ENCODE data around the gene CCR5AS.
"Not testable (repeated sequence)": the region's sequence is repeated elsewhere in the genome, so short reads cannot be mapped to it uniquely, and the experiment has no call there.

The CCR5AS gene

DNA sequence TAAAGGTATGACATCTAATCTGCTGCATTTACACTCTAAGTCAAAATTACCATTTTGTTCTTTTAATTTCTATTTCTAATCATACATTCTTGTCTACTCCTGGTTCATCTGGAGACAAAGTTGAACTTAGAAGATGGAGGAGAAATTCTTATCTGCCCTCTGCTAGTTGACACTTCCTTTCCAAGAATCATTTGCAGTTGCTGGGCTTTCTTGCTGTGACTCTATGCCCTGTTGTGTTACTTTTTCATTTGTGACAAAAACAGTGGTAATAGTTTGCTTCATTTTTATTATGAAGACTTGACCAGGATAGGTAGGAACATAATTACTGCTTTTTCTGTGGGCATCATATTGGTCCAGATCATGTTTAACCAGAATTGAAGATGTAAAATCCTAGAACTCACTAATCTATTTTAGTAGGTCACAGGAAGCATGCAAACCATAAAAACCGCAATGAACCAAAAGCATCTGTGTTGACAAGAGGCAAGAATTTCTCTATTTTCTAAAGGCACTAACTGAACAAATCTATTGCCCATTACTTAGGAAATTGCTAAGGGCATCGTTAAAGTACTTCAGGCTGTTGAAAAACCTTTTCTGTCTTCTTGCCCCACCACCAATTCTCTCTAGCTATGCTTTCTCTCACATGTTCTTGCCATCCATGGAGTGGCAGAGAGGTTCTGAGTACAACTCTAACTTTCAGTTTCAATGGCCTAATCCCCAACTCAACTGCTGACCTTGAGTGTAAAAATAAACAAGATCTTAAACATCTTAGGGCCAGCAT, 57.2 kb downstream of the CCR5AS start:
- H3K27ac ChIP-seq (ENCODE audit: insufficient read depth, low read length, poor library complexity, severe bottlenecking) = peak overlapping the region; percentile 34
- peaks cover 41% of the 10 kb centered on the region for H3K4me1 ChIP-seq (ENCODE audit: control insufficient read depth, insufficient read depth, low read length, poor library complexity, severe bottlenecking)
- H3K36me3 ChIP-seq (ENCODE audit: control insufficient read depth, insufficient read depth, low read length) = no peaks in the 10 kb centered on the region
- DNase-seq = no peak
- no peak overlapping the region for H3K4me3 ChIP-seq (ENCODE audit: insufficient read depth, low read depth, low read length, poor library complexity, severe bottlenecking)
- no peaks in the 10 kb centered on the region for H3K27me3 ChIP-seq (replicated peaks; ENCODE audit: control insufficient read depth, insufficient read depth, low read length, poor library complexity, severe bottlenecking)
- H3K9me3 ChIP-seq (ENCODE audit: control insufficient read depth, low read length) = no peaks in the 10 kb centered on the region

DNA sequence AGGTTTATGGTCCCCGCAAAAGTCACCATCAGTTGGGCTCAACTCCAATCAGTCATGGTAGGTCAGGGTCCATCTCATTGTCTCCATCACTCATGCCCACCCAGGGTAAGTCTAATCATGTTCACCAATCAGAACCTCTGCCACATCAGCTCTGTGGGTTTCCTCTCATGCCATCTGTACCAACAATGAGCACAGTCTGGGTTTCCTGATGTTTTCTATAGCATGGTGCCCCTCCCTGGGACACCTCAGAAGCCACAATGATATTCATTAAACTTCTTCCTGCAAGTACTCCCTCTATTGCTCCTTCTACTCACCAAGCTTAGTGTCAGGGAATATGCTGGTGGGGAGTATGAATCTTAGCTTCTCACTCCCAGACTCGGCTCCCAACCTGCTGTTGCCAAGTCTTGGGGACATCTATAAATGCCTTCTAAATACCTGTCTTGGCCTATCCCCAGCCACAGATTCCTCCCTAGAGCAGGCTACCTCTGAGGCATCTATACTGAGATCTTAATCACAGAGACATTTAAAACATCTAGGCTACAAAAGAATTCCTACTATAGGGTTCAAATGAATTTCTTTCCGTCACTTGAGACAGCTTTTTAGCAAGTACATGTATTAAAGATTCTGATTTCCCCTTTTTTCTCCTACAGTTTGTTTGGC, 57.9 kb downstream of the CCR5AS start:
- Histone ChIP-seq H3K4me3 (ENCODE audit: insufficient read depth, low read depth, low read length, poor library complexity, severe bottlenecking) (no peak overlapping the region), H3K4me1 (ENCODE audit: control insufficient read depth, insufficient read depth, low read length, poor library complexity, severe bottlenecking) (peaks cover 41% of the 10 kb centered on the region), H3K9me3 (ENCODE audit: control insufficient read depth, low read length) (no peaks in the 10 kb centered on the region), H3K36me3 (ENCODE audit: control insufficient read depth, insufficient read depth, low read length) (no peaks in the 10 kb centered on the region), H3K27ac (ENCODE audit: insufficient read depth, low read length, poor library complexity, severe bottlenecking) (peak overlapping the region; percentile 34), H3K27me3 (replicated peaks; ENCODE audit: control insufficient read depth, insufficient read depth, low read length, poor library complexity, severe bottlenecking) (no peaks in the 10 kb centered on the region)
- DNase-seq = no peak

DNA sequence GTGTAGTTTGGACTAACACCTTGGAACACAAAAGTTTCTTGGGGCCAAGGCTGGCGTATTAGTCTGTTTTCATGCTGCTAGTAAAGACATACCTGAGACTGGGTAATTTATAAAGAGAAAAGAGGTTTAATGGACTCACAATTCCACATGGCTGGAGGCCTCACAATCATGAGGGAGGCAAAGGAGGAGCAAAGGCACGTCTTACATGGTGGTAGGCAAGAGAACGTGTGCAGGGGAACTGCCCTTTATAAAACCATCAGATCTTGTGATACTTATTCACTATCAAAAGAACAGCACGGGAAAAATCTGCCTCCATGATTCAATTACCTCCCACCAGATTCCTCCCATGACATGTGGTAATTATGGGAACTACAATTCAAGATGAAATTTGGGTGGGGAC, 62.4 kb downstream of the CCR5AS start:
- no peaks in the 10 kb centered on the region for H3K9me3 ChIP-seq (ENCODE audit: control insufficient read depth, low read length)
- H3K27ac ChIP-seq (ENCODE audit: insufficient read depth, low read length, poor library complexity, severe bottlenecking) = no peak overlapping the region
- no peak overlapping the region for H3K4me3 ChIP-seq (ENCODE audit: insufficient read depth, low read depth, low read length, poor library complexity, severe bottlenecking)
- H3K27me3 ChIP-seq (replicated peaks; ENCODE audit: control insufficient read depth, insufficient read depth, low read length, poor library complexity, severe bottlenecking) = no peaks in the 10 kb centered on the region
- DNase-seq = no peak
- H3K4me1 ChIP-seq (ENCODE audit: control insufficient read depth, insufficient read depth, low read length, poor library complexity, severe bottlenecking) = peaks cover 15% of the 10 kb centered on the region
- H3K36me3 ChIP-seq (ENCODE audit: control insufficient read depth, insufficient read depth, low read length) = no peaks in the 10 kb centered on the region

DNA sequence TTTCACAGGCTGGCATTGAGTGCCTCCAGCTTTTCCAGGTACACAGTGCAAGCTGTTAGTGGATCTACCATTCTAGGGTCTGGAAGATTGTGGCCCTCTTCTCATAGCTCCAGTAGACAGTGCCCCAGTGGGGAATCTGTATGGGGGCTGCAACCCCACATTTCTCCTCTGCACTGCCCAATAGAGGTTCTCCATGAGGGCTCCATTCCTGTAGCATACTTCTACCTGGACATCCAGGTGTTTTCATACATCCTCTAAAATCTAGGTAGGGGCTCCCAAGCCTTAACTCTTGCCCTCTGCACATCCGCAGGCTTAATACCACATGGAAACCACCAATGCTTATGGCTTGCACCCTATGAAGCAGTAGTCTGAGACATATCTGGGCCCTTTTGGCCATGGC, 68.0 kb downstream of the CCR5AS start:
- DNase-seq = no peak
- no peak overlapping the region for H3K4me3 ChIP-seq (ENCODE audit: insufficient read depth, low read depth, low read length, poor library complexity, severe bottlenecking)
- no peaks in the 10 kb centered on the region for H3K36me3 ChIP-seq (ENCODE audit: control insufficient read depth, insufficient read depth, low read length)
- H3K4me1 ChIP-seq (ENCODE audit: control insufficient read depth, insufficient read depth, low read length, poor library complexity, severe bottlenecking) = no peaks in the 10 kb centered on the region
- no peaks in the 10 kb centered on the region for H3K27me3 ChIP-seq (replicated peaks; ENCODE audit: control insufficient read depth, insufficient read depth, low read length, poor library complexity, severe bottlenecking)
- peaks cover 8% of the 10 kb centered on the region for H3K9me3 ChIP-seq (ENCODE audit: control insufficient read depth, low read length)
- no peak overlapping the region for H3K27ac ChIP-seq (ENCODE audit: insufficient read depth, low read length, poor library complexity, severe bottlenecking)

DNA sequence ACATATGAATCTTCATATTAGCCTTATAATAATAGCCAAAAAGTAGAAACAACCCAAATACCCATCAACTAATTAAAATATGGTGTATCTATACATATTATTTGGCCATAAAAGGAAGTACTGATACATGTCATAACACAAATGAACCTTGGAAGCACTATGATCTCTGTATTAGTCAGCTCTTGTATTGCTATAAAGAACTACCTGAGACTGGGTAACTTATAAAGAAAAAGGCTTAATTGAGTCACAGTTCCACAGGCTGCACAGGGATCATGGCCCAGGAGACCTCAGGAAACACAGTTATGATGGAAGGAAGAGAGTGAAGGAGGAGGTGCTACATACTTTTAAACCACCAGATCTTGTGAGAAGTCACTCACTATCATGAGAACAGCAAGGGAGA, 69.0 kb downstream of the CCR5AS start:
- DNase-seq = no peak
- no peaks in the 10 kb centered on the region for H3K27me3 ChIP-seq (replicated peaks; ENCODE audit: control insufficient read depth, insufficient read depth, low read length, poor library complexity, severe bottlenecking)
- no peak overlapping the region for H3K27ac ChIP-seq (ENCODE audit: insufficient read depth, low read length, poor library complexity, severe bottlenecking)
- peaks cover 8% of the 10 kb centered on the region for H3K9me3 ChIP-seq (ENCODE audit: control insufficient read depth, low read length)
- no peak overlapping the region for H3K4me3 ChIP-seq (ENCODE audit: insufficient read depth, low read depth, low read length, poor library complexity, severe bottlenecking)
- no peaks in the 10 kb centered on the region for H3K36me3 ChIP-seq (ENCODE audit: control insufficient read depth, insufficient read depth, low read length)
- H3K4me1 ChIP-seq (ENCODE audit: control insufficient read depth, insufficient read depth, low read length, poor library complexity, severe bottlenecking) = no peaks in the 10 kb centered on the region

DNA sequence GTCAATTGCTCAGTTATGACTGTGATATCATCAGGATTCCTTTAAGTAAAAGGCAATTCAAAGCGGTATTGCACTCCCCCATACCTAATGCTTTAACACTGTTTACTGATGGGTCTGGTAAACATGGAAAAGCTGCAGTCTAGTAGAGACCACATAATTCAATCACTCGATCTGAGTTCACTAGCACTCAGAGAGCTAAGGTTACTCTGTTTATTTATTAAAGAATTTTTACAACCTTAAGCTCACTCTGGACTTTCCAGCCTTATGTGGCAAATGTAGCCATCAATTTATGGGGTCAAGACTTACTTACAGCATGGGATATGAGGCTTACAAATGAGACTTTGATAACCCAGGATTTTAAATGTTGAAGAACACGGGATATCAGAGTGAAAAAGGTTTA, 71.3 kb downstream of the CCR5AS start:
- Histone ChIP-seq H3K27me3 (replicated peaks; ENCODE audit: control insufficient read depth, insufficient read depth, low read length, poor library complexity, severe bottlenecking) (no peaks in the 10 kb centered on the region), H3K4me1 (ENCODE audit: control insufficient read depth, insufficient read depth, low read length, poor library complexity, severe bottlenecking) (no peaks in the 10 kb centered on the region), H3K9me3 (ENCODE audit: control insufficient read depth, low read length) (peaks cover 8% of the 10 kb centered on the region), H3K4me3 (ENCODE audit: insufficient read depth, low read depth, low read length, poor library complexity, severe bottlenecking) (no peak overlapping the region), H3K36me3 (ENCODE audit: control insufficient read depth, insufficient read depth, low read length) (no peaks in the 10 kb centered on the region), H3K27ac (ENCODE audit: insufficient read depth, low read length, poor library complexity, severe bottlenecking) (no peak overlapping the region)
- no peak for DNase-seq

DNA sequence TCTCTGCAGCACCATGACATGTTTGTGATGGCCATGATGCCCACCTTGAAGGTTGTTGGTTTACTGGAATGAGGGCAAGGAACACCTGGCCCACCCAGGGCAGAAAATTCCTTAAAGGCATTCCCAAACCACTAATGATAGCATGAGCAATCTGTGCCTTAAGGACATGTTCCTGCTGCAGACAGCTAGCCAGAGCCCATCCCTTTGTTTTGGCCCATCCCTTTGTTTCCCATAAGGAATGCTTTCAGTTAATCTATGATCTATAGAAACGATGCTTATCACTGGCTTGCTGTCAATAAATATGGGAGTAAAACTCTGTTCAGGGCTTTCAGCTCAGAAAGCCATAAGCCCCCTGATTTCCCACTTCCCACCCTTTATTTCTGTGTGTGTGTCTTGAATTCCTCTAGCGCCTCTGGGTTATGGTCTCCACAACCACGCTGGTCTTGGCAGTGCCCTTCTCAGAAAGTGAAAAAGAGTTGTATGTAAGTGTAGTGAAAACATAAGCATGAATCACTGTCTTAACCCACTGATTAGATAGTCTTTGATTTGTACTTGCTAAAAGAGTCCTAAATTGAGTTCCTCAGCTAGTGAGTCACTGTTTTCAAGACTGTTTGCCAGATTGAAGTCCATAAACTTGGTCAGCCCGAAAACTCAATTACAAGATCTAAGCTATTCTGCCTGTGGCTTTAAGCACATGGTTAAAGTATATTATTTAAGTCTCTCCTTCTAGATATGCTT, 72.0 kb downstream of the CCR5AS start:
- H3K4me1 ChIP-seq (ENCODE audit: control insufficient read depth, insufficient read depth, low read length, poor library complexity, severe bottlenecking) = no peaks in the 10 kb centered on the region
- H3K27ac ChIP-seq (ENCODE audit: insufficient read depth, low read length, poor library complexity, severe bottlenecking) = no peak overlapping the region
- H3K27me3 ChIP-seq (replicated peaks; ENCODE audit: control insufficient read depth, insufficient read depth, low read length, poor library complexity, severe bottlenecking) = no peaks in the 10 kb centered on the region
- no peak for DNase-seq
- H3K4me3 ChIP-seq (ENCODE audit: insufficient read depth, low read depth, low read length, poor library complexity, severe bottlenecking) = no peak overlapping the region
- peaks cover 8% of the 10 kb centered on the region for H3K9me3 ChIP-seq (ENCODE audit: control insufficient read depth, low read length)
- H3K36me3 ChIP-seq (ENCODE audit: control insufficient read depth, insufficient read depth, low read length) = no peaks in the 10 kb centered on the region

DNA sequence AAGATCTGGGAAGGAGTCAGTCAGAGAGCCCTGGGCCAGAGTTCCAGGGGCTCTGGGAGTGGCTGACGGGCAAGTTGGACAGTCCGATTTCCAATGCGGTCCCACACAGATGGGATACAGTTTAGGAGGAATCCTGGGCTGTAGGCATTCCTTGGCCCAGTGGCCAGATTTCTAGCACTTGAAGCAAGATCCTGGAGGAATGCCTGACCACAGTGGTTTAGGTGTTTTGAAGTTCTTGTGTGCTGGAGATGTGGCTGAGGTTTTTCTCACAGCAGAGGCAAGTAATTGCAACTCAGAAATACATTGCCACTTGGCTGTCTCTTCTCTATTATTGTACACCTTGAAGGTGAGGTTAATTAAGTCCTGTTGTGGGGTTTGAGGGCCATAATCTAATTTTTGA, 76.2 kb downstream of the CCR5AS start:
- H3K4me1 ChIP-seq (ENCODE audit: control insufficient read depth, insufficient read depth, low read length, poor library complexity, severe bottlenecking); DNase-seq; H3K27ac ChIP-seq (ENCODE audit: insufficient read depth, low read length, poor library complexity, severe bottlenecking); H3K4me3 ChIP-seq (ENCODE audit: insufficient read depth, low read depth, low read length, poor library complexity, severe bottlenecking); H3K27me3 ChIP-seq (replicated peaks; ENCODE audit: control insufficient read depth, insufficient read depth, low read length, poor library complexity, severe bottlenecking); H3K9me3 ChIP-seq (ENCODE audit: control insufficient read depth, low read length); H3K36me3 ChIP-seq (ENCODE audit: control insufficient read depth, insufficient read depth, low read length): not testable (repeated sequence)

DNA sequence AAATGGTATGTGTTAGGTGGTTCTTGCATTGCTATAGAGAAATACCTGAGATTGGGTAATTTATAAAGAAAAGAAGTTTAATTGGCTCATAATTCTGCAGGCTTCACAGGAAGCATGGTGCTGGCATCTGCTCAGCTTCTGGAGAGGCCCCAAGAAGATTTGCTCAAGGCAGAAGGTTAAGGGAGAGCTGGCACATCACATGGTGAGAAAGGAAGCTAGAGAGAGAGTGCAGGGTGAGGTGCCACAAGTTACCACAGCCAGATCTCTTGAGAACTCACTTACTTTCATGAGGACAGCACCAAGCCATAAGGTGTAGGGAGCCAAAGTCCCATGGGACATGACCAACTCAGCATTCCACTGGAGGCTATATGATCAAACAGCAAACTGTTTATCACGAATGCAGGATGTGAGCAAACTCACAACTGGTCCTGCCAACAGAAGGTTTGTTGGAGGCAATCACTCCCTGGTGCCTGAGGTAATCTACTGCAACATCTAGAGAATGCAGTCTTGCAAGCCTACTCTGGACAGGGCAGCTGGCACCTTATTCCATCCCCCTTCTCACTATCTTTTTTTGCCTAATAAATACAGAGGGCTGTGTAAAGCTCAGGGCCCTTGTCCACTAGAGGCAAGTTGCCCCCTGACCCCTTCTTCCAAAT, 81.1 kb downstream of the CCR5AS start:
- Histone ChIP-seq H3K36me3 (ENCODE audit: control insufficient read depth, insufficient read depth, low read length) (no peaks in the 10 kb centered on the region), H3K9me3 (ENCODE audit: control insufficient read depth, low read length) (no peaks in the 10 kb centered on the region), H3K4me1 (ENCODE audit: control insufficient read depth, insufficient read depth, low read length, poor library complexity, severe bottlenecking) (no peaks in the 10 kb centered on the region), H3K27ac (ENCODE audit: insufficient read depth, low read length, poor library complexity, severe bottlenecking) (no peak overlapping the region), H3K27me3 (replicated peaks; ENCODE audit: control insufficient read depth, insufficient read depth, low read length, poor library complexity, severe bottlenecking) (no peaks in the 10 kb centered on the region), H3K4me3 (ENCODE audit: insufficient read depth, low read depth, low read length, poor library complexity, severe bottlenecking) (no peak overlapping the region)
- no peak for DNase-seq
